Stimulated activated CD8-positive, alpha-beta memory T cell treated with anti-CD3 and anti-CD28 coated beads, Interleukin-4, amount 100 ng/mL, for 1 hour (primary cell): ENCODE results near the gene CLDN2.

Source experiments
- DNase-seq, 2 donors: peaks; one replicate each; pipeline ENCODE4 v3.0.0-alpha.2; 2020; ENCODE audit warnings: low read depth in 2 of 2, low spot score in 1 of 2

CLDN2 gene

DNA sequence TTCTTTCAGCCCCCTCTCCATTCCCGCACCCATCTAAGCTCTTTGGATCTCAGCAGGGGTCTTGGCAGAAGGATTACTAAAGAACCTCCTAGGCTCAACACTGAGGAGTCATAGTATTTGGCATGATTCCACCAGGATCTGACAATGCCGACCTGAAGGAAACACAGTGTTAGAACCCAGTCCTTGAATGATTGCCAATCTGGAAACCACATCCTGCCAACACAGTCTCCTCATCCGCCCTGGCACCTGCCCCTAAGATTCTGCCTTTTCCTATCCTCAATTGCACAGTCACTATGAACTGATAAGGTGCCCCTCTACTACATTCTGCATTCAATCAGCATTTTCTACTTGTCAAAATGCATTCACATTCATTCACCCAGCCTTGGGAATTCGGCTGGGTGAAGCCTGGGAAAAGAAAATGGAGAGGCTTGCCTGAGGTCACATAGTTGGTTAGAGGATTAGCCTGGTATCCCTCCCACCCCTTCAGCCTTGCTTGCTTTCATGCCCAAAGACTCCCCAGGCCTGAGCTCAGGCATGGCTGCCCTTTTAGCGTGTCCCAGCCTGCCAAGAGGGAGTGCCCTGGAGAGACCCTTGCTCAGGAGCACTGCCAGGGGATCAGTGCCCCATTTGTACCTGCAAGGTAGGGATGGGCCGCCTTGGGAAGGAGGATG, 2.2 kb upstream of the CLDN2 start:
- no peak for DNase-seq

DNA sequence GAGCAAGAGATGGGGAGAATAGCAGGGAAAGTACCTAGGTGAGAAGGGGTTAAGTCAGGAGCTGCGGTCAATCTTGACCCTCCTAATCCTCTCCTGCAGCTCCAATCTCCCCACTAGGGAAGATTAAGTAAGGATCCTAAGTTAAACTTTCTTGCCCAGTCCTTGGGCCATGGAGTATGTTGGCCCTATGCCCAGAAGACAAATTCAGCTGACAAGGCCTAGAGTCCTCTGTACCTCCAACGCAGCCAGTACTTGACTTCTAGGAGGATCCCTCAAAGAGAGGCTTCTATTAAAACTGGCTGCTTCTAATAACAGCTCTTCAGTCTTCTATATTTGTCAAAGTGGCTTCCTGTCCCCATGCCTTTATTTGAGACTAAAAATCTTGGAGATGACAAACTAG, 1.4 kb downstream of the CLDN2 start:
- no peak for DNase-seq

DNA sequence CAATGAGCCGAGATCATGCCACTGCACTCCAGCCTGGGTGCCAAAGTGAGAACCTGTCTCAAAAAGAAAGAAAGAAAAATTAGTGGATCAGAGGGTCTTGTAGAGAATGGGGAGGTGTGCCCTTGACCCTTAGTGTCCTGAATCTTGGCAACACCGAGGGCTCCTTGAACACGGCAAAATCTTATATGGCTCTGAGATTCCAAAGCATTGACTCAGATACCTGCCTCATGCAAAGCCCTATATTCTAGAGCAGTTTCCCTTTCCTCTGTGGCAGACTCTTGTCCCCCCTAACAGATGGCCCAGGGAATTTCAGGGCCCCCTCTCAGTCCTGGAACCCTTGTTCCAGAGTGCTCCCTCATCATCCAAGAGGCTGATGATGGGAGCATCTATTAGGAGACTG, 6.8 kb downstream of the CLDN2 start:
- no peak for DNase-seq

DNA sequence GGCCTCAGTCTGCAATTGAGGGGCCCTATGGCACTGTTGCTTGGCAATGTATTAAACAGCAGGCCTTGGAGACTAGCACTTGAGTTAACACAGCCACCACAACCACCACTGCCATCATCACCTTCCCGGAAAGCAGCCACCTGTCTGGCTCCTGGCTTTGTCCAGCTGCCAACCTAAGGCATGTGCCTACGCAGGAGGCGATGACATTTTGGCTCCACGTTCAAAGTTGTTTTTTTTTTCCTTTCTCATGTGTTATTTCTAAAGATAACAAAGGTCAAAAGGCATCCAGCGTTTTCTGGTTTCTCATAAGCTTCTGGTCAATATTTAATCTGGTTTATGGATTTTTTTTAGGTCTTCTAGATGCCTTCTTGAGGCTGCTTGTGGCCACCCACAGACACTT, 7.5 kb downstream of the CLDN2 start:
- DNase-seq, result no peak

DNA sequence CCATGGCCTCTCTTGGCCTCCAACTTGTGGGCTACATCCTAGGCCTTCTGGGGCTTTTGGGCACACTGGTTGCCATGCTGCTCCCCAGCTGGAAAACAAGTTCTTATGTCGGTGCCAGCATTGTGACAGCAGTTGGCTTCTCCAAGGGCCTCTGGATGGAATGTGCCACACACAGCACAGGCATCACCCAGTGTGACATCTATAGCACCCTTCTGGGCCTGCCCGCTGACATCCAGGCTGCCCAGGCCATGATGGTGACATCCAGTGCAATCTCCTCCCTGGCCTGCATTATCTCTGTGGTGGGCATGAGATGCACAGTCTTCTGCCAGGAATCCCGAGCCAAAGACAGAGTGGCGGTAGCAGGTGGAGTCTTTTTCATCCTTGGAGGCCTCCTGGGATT, 8.0 kb downstream of the CLDN2 start:
- DNase-seq, result no peak

DNA sequence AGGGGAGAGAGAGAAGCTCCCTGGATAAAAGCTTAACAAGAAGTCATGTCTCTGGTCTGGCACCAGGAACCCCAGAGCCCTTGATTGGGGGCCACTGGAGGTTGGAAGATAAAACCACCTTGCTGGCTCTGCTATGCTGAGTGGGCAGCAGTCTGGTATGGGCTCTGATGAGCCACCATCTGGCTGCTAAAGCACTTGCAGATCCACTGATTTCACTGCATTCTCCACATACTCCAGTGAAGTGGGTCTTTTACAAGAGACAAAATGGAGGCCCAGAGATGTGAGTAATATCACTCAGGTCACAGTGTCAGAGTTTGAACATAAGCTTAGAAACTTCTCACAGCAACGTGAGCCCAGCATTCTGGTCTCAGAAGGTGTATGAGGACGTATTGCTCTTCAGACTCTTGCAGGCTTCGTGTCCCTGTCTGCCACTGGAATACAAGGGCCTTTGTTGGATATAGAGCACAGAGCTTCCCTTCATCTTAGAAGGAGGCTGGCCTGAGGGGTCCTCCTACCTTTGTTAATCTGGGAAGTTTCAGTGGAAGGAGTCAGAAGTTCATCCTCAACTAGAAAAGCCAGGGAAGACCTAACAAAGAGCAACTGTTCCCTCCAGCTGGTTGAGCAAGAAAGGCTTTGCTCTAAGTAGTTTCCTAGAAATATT, 11.8 kb downstream of the CLDN2 start:
- no peak for DNase-seq

DNA sequence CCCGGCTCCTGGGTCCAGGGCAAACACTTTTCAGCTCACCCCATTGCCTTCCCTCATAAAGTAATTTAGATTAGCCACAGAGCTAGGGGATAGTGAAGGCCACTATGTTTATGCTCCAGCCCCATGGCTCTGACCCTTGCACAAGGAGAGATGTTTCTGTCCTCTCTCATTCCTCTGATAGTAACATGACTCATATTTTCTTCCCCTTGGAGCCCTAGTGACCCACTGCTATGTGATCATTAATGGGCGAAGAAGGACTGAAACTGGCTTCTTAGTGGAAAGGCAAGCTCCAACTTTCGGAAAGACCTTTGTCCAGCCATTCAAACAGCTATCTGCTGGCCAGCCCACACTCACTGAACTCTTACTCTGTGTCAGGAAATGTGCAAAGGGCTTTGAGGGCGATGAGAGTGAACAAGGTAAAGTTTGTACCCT, 12.3 kb downstream of the CLDN2 start:
- no peak for DNase-seq

DNA sequence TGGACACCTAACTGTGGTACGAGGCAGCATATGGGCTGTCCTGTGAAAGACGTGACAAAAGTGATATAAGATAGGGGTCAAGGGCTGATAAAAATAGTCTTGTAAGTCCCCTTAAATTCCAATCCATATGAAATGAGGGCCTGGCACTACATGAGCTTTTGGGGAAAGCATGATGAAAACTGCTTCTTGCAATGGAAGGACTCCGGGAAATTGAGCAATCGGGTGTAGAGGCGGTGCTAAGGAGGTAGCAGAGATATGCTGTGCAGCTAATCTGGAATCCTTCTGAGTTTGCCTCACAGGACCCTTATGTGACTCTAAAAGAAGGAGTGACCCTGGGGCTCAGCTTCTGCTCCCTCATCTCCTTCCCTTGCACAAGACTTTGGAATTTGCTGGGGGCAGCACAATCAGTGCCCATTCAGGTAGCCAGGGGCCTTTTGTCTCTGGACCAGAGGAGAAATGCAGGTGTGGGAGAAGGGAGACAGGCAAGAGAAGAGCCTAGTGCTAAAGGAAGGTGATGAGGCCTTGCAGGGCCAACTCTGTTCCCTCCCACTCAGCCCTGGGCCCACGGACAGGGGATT, 12.8 kb downstream of the CLDN2 start:
- no peak for DNase-seq

DNA sequence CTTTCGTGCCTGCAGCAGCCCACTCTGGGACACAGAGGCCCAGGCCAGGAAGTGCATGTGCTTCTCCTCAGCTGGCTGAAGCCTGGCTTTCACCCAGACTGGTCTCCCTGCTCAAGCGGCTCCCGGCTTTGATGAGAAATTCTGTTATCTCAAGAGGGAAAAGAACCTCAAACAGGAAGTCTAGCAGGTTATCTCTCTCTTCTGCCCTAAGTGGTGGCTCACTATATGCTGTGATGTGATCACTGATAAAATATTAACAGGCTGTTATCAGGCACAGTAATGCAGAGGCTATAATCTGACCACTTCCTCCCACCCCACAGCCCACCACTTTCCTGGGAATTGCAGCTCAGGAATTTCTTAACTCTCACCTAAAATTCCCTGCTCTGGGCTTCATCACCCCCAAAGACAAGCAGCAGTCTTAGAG, 13.3 kb downstream of the CLDN2 start:
- no peak for DNase-seq

DNA sequence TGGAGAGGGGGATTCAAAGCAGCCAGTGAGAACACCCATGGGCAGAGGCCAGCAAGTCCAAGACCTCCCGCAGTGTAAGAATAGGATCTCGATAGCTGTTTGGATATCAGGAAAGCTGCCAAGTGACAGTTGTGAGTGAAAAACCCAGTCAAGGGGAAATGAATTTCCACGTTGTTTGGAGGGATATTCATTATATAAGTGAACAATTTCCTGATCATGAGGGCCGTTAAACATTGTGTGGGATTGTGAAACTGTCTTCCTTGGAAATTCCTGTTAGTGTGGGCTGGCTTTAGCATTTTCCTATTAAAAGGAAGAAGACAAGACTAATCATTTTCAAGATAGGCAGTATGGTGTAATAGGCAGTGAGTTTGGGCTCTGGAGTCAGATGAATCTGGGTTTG, 15.0 kb downstream of the CLDN2 start:
- DNase-seq, result no peak

DNA sequence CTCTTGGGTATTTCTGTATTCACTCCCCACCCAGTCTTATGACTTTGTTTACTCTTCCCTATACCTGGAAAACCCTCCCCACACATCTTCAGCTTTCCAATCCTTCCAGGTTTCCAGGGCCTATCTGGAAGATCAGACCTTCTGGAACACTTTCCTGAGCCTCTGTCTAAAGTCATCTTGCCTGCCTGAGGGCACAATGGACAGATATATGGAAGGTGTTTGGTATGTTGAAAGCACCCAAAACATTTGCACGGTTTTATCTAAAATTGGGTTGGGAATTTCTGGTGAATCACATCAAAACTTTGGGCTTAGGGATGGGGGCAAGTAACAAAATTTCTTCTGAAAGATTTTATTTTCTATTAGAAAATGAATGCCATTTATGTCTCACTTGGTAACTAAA, 16.0 kb downstream of the CLDN2 start:
- DNase-seq, result no peak

DNA sequence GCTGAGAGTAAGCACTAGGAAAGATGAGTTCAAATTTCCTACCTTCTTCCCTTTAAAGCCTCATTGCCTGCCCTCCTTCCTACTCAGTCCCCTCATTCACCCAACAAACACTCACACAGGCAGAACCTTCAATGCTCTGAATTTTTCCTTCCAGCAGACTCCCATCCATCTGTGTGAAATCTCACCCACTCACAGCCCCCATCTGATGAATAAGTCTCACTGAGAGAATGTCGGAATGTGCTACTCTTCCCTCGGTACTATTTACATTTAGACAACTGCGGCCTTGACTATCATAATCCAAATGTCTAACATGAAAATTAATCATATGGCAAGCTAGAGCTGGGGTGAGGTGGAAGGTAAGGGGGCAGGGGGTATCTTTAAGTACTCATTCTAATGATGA, 19.4 kb downstream of the CLDN2 start:
- no peak for DNase-seq

DNA sequence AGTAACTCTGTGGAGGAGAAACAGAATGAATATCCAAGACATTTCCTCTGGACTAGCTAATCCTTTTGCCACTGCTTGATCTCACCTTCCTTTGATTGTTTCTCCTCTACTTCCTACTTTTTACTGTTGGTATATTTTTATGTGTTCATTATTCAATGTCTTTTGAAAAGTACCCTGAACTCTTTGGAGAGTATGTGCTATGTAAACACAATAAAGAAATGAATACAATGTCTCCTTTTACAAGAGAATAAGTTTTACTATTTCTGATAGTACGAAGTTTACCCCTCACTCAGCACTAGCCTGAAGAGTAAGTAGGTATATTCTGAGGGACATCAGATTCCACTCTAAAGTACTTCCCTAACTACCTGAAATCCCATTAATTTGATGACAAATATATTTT, 19.9 kb downstream of the CLDN2 start:
- no peak for DNase-seq

DNA sequence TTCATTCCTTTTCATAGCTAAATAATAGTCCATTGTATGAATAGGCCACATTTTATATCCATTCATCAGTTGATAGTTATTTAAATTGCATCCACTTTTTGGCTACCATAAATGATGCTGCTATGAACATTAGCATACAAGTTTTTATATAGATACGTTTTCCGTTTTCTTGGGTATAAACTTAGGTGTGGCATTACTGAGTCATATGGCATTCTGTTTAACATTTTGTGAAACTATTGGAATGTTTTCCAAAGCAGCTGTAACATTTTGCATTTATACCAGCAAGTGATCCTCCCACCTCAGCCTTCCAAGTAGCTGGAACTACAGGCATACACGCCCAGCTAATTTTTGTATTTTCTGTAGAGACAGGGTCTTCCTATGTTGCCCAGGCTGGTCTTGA, 26.3 kb downstream of the CLDN2 start:
- DNase-seq, result no peak

DNA sequence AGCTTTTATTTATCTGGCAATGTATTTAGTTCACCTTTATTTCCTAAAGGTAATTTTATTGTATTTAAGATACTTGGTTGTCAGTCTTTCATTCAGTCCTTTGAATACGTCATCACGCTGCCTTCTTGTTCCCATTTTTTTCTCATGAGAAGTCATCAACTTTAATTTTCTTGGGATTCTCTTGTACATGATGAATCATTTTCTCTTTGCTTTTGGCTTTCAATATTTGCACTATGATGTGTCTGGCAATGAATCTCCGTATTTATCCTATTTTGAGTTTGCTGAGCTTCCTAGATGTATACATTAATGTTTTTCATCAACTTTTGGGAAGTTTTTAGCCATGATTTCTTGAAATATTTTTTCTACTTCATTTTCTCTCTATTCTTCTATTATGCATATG, 28.4 kb downstream of the CLDN2 start:
- no peak for DNase-seq

DNA sequence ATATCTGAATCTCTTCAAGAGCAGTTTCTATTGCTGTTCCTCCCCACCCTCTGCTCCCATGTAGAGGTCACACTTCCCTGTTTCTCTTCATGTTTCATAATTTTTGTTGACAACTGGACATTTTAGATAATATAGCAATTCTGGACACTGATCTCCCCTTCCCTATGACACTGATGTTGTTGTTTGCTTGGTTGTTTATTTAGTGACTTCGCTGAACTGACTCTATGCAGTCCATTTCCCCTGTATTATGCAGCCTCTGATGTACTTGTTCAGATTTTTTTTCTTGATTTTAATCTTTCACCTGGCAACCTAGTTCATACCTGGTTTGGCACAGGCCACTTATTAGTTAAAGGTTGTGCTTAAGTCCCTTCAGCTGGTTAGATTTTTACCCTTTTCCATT, 29.2 kb downstream of the CLDN2 start:
- no peak for DNase-seq

DNA sequence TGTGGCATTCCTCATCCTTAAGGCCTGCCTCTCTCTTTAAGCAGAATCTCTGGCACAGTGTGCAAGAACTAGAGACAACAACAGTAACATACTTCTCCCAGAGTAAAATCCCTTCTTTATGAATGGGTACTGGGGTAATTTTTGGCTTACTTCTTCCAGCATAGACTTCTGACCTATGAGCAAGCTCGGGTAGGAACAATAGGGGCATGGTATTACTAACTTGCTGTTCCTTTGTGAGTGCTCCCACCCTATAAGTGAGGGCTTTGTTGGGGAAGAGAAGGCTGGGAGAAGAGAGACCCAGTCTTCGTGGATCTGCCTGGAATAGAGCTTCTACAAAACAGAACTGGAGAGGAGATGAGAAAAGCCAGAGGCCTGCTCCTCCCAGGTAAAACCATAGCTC, 30.2 kb downstream of the CLDN2 start:
- DNase-seq, result no peak

DNA sequence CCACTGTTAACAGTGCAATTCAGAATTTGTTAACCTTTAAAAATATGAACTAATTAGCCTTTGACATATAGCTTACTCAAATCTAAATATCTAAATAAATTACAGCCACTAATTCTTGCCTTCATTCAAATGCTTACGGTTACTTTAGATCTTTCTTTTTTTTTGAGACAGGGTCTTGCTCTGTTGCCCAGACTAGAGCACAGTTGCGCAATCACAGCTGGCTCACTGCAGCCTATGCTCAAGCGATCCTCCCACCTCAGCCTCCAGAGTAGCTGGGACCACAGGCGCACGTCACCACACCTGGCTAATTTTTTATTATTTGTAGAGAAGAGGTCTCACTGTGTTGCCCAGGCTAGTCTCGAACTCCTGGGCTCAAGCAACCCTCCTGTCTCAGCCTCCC, 31.0 kb downstream of the CLDN2 start:
- no peak for DNase-seq

DNA sequence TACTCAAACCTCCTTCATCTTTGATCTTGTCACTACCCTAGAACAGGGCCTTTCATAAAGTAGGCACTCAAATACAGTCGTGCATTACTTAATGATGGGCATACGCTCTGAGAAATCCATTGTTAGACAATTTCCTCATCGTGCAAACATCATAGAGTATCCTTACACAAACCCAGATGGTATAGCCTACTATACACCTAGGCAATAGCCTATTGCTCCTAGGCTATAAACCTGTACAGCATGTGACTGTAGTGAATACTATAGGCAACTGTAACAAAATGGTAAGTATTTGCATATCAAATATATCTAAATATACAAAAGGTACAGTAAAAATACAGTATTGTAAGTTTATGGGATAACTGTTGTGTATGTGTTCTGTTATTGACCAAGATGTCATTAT, 31.9 kb downstream of the CLDN2 start:
- no peak for DNase-seq

DNA sequence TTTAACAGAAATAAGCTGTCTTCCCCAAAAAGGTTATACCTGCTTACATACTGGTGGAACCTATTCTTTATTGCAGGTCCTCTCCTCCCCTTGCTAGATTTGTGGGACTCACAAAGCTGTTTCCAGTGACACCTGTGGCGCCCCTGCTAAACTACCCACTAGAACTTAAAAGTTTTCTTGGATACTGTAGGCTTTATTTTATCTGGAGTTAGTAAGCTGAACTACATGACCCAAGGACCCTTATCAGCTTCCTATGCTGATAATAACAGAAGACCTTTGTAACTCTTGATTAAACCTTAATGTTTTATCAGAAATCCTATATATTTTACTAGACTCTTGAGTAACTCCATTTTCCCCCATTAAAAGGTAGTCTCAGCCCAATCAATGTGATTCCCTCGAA, 32.3 kb downstream of the CLDN2 start:
- DNase-seq, result no peak

DNA sequence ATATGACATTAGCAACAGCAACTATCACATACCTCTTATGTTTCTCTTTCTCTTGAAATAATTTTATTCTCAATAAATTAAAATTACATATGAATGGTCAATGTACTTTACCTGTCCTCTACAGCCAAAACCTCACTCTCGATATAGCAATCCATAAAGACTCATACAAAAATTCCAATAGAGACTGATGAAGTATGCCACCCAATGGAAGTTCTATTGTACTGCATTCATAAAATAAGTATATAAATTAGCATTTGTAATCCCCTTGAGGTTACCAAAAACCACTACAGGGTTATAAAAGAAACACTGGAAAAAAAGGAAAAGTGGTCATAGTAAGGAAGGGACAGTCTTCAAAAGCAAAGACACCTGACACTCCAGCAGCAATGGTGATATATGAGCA, 32.8 kb downstream of the CLDN2 start:
- DNase-seq, result no peak

DNA sequence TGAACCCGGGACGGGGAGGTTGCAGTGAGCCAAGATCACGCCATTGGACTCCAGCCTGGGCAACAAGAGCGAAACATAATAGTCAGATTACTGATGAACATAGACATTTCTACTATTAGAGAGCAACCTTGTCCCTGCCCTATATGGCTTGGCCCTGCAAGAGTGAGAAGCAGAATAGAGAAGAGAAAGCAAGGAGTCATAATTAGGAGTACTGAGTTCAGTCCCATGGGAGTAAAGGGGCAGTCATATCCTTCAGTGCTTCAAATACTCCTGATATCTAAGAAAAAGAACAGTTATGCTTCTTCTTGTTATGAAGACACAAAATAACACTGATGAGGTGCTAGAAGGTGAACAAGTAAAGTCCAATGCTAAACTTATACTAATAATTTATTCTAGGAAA, 33.8 kb downstream of the CLDN2 start:
- DNase-seq, result no peak
